ENCODE measurements around the gene FHL1. TPM values are rescaled to one million over a fixed set of nuclear protein-coding genes. Genes with fewer than 3 reads are reported as not detected.

Gene FHL1
- total RNA-seq, 1 donor from 2014 or later, result 37.3 TPM

- TF ChIP-seq CTCF (IDR thresholded peaks at IDR 0.05; ENCODE audit: insufficient read depth, low read length, poor library complexity, severe bottlenecking), result no peak
- Histone ChIP-seq H3K27me3 (ENCODE audit: control insufficient read depth, insufficient read depth, low read length) (no peaks in the 10 kb centered on the region), H3K4me3 (ENCODE audit: low read depth, low read length) (no peak overlapping the region), H3K36me3 (ENCODE audit: control insufficient read depth, insufficient read depth, low read length) (no peaks in the 10 kb centered on the region)
- no peak for DNase-seq (ENCODE audit: low read depth)
These were observed 111.6 kb downstream of the FHL1 start for GRCh38 chrX:136258951-136259350.

- Histone ChIP-seq H3K36me3 (ENCODE audit: control insufficient read depth, insufficient read depth, low read length) (no peaks in the 10 kb centered on the region), H3K4me3 (ENCODE audit: low read depth, low read length) (no peak overlapping the region), H3K27me3 (ENCODE audit: control insufficient read depth, insufficient read depth, low read length) (no peaks in the 10 kb centered on the region)
- peak; percentile 16 for DNase-seq (ENCODE audit: low read depth)
- no peak for TF ChIP-seq CTCF (IDR thresholded peaks at IDR 0.05; ENCODE audit: insufficient read depth, low read length, poor library complexity, severe bottlenecking)
These were observed 112.2 kb downstream of the FHL1 start for GRCh38 chrX:136259543-136259942.

GRCh38 chrX:136260776-136261175, 113.4 kb downstream of the FHL1 start:
- H3K36me3 ChIP-seq (ENCODE audit: control insufficient read depth, insufficient read depth, low read length), result no peaks in the 10 kb centered on the region
- H3K4me3 ChIP-seq (ENCODE audit: low read depth, low read length), result no peak overlapping the region
- no peak for DNase-seq (ENCODE audit: low read depth)
- no peaks in the 10 kb centered on the region for H3K27me3 ChIP-seq (ENCODE audit: control insufficient read depth, insufficient read depth, low read length)
- TF ChIP-seq CTCF (IDR thresholded peaks at IDR 0.05; ENCODE audit: insufficient read depth, low read length, poor library complexity, severe bottlenecking), result no peak

Other genes starting within 250 kb of the FHL1 start
- 24.4 TPM in 2 replicates for gene MMGT1, start 173.5 kb upstream of the FHL1 start, total RNA-seq
- 14.8 and 19.6 TPM in 2 replicates for gene SLC9A6, start 162.1 kb upstream of the FHL1 start, total RNA-seq
- 9.2 and 9.4 TPM in 2 replicates for gene MAP7D3, start 103.9 kb downstream of the FHL1 start, total RNA-seq
- gene ADGRG4, start 153.4 kb downstream of the FHL1 start, total RNA-seq, result not detected in 2 replicates

Measured in kidney epithelial cell (primary cell).